T-helper 9 cell (primary cell): ENCODE measurements around the gene SHQ1.
"Not testable (repeated sequence)": the region's sequence is repeated elsewhere in the genome, so short reads cannot be mapped to it uniquely, and the experiment has no call there.

Experiments
- DNase-seq: peaks from one replicate; pipeline ENCODE4 v3.0.0-alpha.2; 2020

SHQ1 gene

DNA sequence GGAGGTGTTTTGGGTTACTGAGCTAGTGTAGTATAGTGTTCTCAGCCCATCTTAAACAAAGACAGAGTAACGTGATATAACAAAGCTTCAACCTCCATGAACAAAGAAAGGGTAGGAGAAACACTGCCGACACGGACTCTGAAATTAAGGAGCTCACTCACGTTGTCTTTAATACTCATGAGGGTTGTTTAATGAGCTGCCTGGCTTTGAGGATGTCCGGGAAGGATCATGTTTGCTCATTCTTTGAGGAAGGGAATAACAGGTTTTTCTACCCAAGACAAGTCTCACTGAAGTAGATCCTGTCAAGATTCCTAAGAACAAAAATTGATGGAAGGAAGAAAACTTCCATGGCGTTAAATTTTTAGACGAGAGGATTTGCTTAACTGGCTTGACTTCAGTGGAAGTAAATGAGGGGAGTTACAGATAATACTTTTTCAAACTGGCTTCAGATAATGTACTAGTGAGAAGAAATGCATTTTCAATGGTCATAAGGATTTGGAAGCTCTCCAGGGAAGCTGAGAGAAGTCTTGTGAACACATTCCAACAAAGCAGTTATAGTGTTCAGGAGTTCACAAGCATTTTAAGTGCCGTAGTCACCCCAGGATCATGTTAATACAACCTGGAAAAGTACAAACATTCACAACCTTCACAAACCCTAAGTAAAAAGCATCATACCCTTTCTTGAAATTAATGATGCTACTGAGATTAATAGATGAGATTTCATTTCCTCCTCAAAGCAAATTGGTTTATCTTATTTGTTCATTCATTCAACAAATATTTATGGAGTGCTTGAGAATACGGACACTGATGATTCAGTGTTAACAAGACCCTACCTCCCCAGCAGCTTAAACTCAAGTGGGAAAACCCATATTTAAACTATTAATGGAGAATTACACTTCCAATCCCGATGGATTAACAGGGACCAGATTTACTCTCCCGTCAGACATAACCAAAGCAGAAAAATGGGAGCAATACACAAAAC lies 101.5 kb downstream of the SHQ1 start:
- DNase-seq, result no peak

DNA sequence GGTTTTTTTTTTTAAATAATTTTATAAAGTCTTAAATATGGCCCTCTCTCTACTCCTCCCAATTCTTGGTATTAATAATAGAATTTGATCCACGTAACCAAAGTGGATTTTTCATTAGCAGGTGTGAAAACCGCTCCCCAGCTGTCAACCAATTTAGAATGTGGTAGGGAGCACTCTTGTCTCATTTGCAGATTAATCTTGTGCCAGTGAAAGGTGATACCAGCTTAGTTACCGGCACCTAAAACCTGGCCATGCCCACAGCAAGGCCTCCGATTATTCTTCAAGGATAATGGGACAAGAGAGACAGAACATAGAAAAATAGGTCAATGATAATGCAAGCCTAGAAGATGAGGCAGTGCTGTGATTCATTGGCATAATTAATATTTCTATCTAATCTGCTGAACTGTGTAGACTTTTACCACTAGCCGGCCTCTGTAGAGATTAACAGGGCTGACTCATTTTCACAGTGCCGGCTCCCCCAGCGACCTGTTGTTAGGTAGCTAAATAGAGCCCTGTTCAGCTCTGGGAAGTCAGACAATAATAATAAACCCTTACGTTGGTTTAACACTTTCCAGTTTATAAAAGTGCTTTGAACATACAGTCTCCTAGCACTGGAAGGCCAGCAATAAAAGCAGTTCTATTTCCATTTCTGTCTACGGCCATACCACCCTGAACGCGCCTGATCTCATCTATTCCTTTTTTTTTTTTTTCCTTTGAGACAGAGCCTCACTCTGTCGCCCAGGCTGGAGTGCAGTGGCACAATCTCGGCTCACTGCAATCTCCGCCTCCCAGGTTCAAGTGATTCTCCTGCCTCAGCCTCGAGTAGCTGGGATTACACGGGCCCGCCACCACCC lies 102.9 kb downstream of the SHQ1 start:
- DNase-seq, result no peak

DNA sequence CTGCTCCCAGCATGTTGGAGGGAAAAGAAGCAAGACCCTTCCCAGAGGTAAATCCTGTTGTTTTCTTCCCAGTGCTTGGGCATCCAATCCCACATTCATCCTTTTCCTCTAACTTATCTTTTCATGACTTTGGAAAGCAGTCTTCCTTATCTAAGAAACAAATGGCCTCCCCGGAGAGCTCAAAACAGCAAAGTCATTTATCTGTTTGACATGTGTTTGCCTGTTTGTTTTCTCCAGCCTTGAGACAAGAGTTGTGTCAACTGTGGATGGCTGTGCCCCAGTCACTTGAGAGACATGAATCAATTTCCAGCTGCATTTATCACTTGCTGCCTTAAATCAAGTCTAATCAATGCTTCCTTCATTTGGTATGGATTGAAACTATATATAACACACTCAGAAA lies 103.9 kb downstream of the SHQ1 start:
- no peak for DNase-seq

DNA sequence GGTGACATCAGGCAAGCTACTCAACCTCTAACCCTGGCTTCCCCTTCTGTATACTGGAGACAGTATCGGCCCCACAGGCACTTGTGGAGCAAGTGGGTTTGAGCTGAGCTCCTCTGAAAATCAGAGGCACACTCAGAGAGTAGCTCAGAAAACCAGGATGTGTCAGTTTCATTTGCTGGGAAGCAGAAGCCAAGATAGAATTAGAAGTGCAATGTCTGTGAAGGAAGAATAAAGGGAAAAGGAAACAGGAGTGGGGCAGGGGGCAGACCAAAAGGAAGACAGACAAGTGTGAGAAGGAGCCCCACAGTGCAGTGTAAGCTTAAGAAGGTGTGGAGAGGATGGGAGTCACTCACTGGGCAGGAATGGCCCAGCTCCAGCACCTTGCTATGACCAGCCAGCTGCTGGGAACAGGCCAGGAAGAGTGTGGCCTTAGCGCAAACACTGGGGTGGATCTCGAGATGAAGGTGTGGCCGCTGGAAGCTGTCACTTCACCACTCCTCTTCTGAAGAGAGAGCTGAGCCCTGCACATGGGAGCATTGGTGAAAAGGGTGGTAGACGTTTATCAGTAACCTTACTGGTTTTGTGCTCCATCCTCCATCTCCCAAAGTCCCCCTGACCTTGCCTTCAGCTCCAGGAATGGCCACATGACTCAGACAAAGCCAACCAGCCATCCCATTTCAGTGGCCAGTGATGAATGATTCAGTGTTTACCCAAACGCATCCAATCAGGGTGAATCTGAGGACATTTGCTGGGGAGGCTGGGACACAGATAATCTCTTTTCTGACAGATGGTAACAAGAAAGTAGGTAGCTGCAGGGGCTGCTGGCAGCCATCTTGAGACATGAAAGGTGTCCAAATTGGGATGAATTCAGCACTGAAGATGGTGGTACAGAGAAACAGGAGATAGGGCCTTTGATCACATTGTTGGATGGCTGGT lies 108.4 kb downstream of the SHQ1 start:
- no peak for DNase-seq

GRCh38 chr3:72738752-72739530 lies 109.3 kb downstream of the SHQ1 start:
- peak; percentile 66 for DNase-seq

DNA sequence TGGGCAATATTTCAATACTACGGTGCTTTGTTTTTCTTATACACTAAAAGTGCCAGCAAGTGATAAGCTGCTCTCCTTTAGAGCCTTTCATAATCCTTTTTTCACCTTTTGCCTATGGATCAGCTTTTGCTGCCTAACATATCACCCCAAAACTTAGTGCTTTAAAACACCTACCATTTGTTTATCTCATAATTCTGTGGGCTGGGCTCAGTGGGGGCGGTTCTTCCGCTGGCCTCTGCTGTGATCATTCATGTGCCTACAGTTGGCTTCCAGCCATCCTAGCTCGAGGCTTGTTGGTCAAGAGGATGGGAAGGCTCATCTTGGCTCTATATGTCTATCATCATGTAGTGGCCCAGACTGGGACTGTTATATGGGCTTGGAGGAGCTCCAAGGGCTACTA lies 113.2 kb downstream of the SHQ1 start:
- not testable (repeated sequence) for DNase-seq

DNA sequence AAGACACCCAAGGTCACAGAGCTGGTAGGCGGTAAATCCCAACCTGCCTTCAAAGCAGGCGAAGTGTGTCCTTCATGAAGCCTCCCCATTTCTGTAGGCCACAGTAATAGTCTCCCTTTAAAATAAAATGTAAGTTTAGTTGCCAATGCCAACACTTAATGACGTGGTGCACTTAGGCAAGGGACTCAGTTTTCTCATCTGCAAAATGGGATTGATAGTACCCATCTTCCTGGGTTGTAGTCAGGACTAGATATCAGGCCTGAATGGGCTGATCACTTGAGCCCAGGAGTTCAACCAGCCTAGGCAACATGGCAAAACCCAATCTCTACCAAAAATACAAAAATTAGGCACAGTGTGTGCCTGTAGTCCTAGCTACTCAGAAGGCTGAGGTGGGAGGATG lies 114.6 kb downstream of the SHQ1 start:
- DNase-seq, result no peak

GRCh38 chr3:72732666-72733345 lies 115.4 kb downstream of the SHQ1 start:
- not testable (repeated sequence) for DNase-seq

- DNase-seq, result no peak
These were observed 119.2 kb downstream of the SHQ1 start for GRCh38 chr3:72728958-72729467.

- DNase-seq, result no peak
These were observed 119.8 kb downstream of the SHQ1 start for GRCh38 chr3:72728329-72728889.

DNA sequence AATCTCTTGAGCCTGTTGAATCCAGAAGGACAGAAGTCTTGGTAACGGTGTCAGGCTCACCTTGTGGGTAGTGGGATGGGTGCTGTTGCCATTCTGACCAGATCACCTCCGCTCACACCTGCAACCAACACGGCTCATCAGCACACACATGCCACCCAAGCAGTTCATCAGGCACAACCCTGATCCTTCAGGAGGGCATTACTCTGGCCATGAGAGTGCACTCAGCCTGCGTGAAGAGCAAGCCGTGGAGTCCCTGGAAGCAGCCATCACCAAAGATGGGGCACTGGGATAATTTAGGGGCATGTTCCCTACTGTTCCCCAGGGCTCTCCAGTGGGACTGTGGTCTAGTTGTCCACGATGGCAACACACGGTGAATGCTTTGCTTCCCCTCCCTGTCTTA lies 120.5 kb downstream of the SHQ1 start:
- DNase-seq, result no peak

DNA sequence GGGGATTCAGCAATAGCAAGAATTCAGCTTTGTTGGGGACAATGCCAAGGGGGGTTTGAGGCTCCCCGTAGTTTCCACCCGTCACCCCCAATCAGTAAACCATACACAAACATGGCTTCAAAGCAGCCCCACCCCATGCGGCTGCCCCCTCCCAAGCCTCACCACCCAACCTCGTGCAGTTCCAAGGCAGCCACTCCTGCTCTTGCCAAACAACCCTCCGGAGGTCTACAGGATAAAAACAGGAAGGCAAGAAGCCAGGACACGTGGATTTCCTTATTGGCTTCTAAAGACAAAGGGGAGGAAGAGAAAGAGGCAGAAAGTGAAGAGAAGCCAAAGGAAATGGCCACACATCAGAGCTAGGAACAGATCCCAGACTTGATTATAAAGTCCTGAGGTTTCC lies 121.1 kb downstream of the SHQ1 start:
- no peak for DNase-seq

GRCh38 chr3:72725229-72725628 lies 123.0 kb downstream of the SHQ1 start:
- DNase-seq, result no peak

DNA sequence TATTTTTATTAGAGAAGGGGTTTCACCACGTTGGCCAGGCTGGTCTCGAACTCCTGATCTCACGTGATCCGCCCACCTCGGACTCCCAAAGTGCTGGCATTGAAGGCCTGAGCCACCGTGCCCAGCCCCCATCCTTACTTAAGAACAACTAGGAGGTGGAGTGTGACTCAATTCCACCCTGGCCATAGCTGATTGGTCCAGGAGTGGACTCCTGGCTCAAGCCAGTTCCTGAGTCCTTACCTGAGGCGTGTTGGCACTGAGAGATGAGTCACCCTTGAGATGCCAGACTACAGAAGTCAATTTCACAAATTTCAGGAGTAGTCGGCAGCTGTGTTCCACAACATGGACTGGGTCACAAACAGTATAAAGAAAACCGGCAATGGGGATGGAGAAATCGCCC lies 124.2 kb downstream of the SHQ1 start:
- no peak for DNase-seq

DNA sequence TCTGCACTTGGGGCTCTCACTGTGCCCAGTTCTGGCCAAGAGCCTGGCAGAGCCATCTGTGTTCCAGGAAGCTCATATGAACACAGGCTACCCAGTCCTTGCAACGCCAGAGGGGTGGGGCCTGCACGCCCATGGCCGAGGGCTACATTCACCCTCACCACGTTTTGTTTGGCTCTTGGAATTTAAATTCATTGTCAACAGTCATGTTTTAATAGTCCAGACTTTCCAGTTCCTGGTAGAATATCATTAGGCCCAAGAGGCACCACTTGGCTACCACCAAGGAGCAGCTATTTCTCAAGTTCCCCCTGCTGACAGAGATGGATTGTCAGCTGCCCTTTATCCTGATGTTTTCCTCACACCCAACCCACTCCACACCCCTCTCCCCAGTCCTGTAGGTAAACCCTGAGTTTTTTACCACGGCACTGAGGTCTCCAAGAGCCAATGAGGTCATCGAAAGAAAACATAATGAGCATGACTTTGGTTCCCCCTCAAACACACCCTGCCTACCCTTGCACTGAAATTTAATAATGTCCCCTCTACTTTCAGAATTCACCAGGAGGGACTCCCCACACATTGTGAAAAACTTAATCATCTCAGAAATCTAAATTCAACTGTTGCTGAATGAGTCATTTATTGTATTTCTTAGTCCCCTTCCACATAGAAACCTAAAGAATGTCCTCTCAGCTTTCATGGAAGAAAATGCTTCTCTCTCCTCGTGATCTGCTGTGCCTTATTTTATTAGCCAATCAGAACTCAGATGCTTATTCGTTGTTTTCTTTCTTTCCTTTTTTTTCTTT lies 125.1 kb downstream of the SHQ1 start:
- no peak for DNase-seq

GRCh38 chr3:72721683-72722381 lies 126.4 kb downstream of the SHQ1 start:
- DNase-seq, result no peak

- DNase-seq, result no peak
These were observed 127.7 kb downstream of the SHQ1 start for GRCh38 chr3:72720566-72720965.

DNA sequence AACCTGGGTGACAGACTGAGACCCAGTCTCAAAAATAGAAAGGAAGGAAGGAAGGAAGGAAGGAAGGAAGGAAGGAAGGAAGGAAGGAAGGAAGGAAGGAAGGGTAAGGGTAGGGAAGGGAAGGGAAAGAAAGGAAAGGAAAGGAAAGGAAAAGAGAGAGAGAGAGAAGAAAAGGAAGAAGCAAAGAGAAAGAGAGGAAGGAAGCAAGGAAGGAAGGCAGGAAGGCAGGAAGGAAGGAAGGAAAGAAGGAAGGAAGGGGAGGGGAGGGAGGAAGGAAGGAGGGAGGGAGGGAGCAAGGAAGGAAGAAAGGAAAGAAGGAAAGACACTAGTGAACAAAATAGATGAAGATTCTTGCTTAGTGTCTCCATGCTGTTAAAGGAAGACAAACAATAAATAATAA lies 129.1 kb downstream of the SHQ1 start:
- DNase-seq, result no peak

GRCh38 chr3:72714135-72714534 lies 134.1 kb downstream of the SHQ1 start:
- not testable (repeated sequence) for DNase-seq
